Measurements from ENCODE around the gene TMED4.
A peak's percentile ranks its signal among the peaks of the same experiment; 100 is the strongest.
"Not testable (repeated sequence)": the region's sequence is repeated elsewhere in the genome, so short reads cannot be mapped to it uniquely, and the experiment has no call there.

Gene TMED4

GRCh38 chr7:44607141-44608068 lies 25.4 kb upstream of the TMED4 start:
- DNase-seq (ENCODE audit: low read depth): no peak

- DNase-seq (ENCODE audit: low read depth): peak; percentile 98
Measured at GRCh38 chr7:44606341-44607140, 24.5 kb upstream of the TMED4 start, which contains the start of gene OGDH. Gene OGDH, plus strand, starts transcription at chr7:44606627. Its CDS starts 17,717 bp downstream, at chr7:44624344.

GRCh38 chr7:44604941-44605340 lies 22.9 kb upstream of the TMED4 start:
- DNase-seq (ENCODE audit: low read depth): no peak

- DNase-seq (ENCODE audit: low read depth): no peak
Measured at GRCh38 chr7:44603193-44603592, 21.2 kb upstream of the TMED4 start.

- no peak for DNase-seq (ENCODE audit: low read depth)
Measured at GRCh38 chr7:44602576-44602910, 20.5 kb upstream of the TMED4 start.

GRCh38 chr7:44599222-44599621 lies 17.2 kb upstream of the TMED4 start:
- no peak for DNase-seq (ENCODE audit: low read depth)

- not testable (repeated sequence) for DNase-seq (ENCODE audit: low read depth)
Measured at GRCh38 chr7:44597181-44597580, 15.2 kb upstream of the TMED4 start.

GRCh38 chr7:44595934-44596635 lies 14.1 kb upstream of the TMED4 start:
- no peak for DNase-seq (ENCODE audit: low read depth)

- DNase-seq (ENCODE audit: low read depth): no peak
Measured at GRCh38 chr7:44590910-44591309, 8.9 kb upstream of the TMED4 start.

- DNase-seq (ENCODE audit: low read depth): no peak
Measured at GRCh38 chr7:44587843-44588711, 6.0 kb upstream of the TMED4 start.

GRCh38 chr7:44583146-44583865 lies 1.3 kb upstream of the TMED4 start:
- DNase-seq (ENCODE audit: low read depth): no peak

- no peak for DNase-seq (ENCODE audit: low read depth)
Measured at GRCh38 chr7:44580945-44581878, 819 bp downstream of the TMED4 start.

- no peak for DNase-seq (ENCODE audit: low read depth)
Measured at GRCh38 chr7:44576228-44576627, 5.8 kb downstream of the TMED4 start.

- DNase-seq (ENCODE audit: low read depth): no peak
Measured at GRCh38 chr7:44575054-44575453, 7.0 kb downstream of the TMED4 start.

GRCh38 chr7:44574287-44574872 lies 7.7 kb downstream of the TMED4 start:
- DNase-seq (ENCODE audit: low read depth): no peak

- DNase-seq (ENCODE audit: low read depth): peak; percentile 89
Measured at GRCh38 chr7:44573464-44574286, 8.4 kb downstream of the TMED4 start, which contains the start of gene DDX56. Gene DDX56, minus strand, starts transcription at chr7:44573908. Its CDS starts 13 bp downstream, at chr7:44573895.

GRCh38 chr7:44572771-44573170 lies 9.3 kb downstream of the TMED4 start:
- DNase-seq (ENCODE audit: low read depth): no peak

GRCh38 chr7:44569959-44570358 lies 12.1 kb downstream of the TMED4 start:
- no peak for DNase-seq (ENCODE audit: low read depth)

All from stimulated activated CD8-positive, alpha-beta memory T cell treated with anti-CD3 and anti-CD28 coated beads, Interleukin-15, amount 100 ng/mL, for 24 hours (primary cell).